Effector memory CD8-positive, alpha-beta T cell (primary cell): ENCODE results near the gene CHRNA1.

Experiments
- ATAC-seq: fragments of 150-1000 bp; cut with Tn5 transposase; replicated peaks from 2 replicates; pipeline ENCODE4 v1.10.0; 2021; ENCODE audit warnings: mild to moderate bottlenecking, moderate library complexity
- DNase-seq, 3 experiments: peaks; one replicate each; pipeline ENCODE4 v3.0.0; 2021
- H3K27ac Mint-ChIP-seq, 2 donors: one replicate each; pipeline ENCODE4 v1.8.0; 2022; ENCODE audit warnings: mild to moderate bottlenecking in 2 of 2, mixed read lengths in 2 of 2, moderate library complexity in 2 of 2
- H3K27me3 Mint-ChIP-seq, 2 donors: one replicate each; pipeline ENCODE4 v1.8.0; 2022; ENCODE audit warnings: mixed read lengths in 2 of 2
- H3K36me3 Mint-ChIP-seq: one replicate; pipeline ENCODE4 v1.8.0; 2022; ENCODE audit warnings: mild to moderate bottlenecking, moderate library complexity, mixed read lengths; ENCODE audit not compliant: insufficient read depth
- H3K4me1 Mint-ChIP-seq, 2 donors: one replicate each; pipeline ENCODE4 v1.8.0; 2022; ENCODE audit warnings: low read depth in 2 of 2, mixed read lengths in 2 of 2
- H3K4me3 Mint-ChIP-seq, 2 donors: one replicate each; pipeline ENCODE4 v1.8.0; 2022; ENCODE audit warnings: mild to moderate bottlenecking in 2 of 2, mixed read lengths in 2 of 2, moderate library complexity in 2 of 2
- H3K9me3 Mint-ChIP-seq, 2 donors: one replicate each; pipeline ENCODE4 v1.8.0; 2022; ENCODE audit warnings: mixed read lengths in 2 of 2

Gene CHRNA1

DNA sequence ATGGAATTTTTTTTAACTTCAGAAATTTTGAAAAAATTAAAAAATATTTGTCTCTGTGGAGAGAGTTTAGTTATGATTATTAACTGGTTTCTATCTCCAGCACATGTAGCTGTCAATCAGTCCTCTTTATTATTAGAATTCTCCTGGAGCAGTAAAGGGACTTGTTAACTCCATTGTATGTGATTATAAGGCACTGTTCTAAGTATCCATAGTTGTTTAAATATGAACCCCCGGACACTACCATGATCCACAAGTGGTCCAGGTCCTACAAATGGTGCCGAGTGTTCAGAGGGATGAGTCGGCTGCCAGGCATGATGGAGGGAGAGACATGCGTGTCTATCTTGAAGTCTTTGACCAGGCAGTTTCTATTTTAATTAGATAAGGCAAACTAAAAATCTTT is 492 bp downstream of the CHRNA1 start:
- ATAC-seq = no peak
- H3K4me1 Mint-ChIP-seq = no peaks in the 10 kb centered on the region
- no peak for DNase-seq
- H3K9me3 Mint-ChIP-seq = no peaks in the 10 kb centered on the region
- H3K4me3 Mint-ChIP-seq = no peak overlapping the region
- no peaks in the 10 kb centered on the region for H3K36me3 Mint-ChIP-seq
- peak overlapping the region in 1 of 2 donors; percentile 57 for H3K27ac Mint-ChIP-seq
- H3K27me3 Mint-ChIP-seq = peaks cover 28% of the 10 kb centered on the region in 2 donors

DNA sequence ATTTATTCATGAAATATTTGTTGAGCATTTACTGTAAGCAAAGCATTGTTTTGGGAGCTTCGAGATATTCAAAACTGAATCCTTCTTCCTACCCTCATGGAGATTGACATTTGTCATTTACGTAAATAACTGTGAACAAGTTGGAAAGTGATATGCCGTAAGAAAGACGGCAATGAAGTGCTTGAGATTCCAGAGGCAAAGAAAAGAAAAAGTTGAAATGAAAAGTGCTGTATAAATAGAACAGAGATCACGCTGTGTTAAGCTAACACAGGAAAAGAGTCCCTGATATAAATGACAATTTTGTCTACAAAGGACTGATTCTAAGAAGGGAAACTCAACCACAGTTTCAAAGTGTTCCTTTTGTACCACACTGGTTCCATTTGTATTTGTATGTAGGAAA is 1.8 kb downstream of the CHRNA1 start:
- Mint-ChIP-seq H3K27ac (no peak overlapping the region), H3K27me3 (peaks cover 26 to 27% of the 10 kb centered on the region in 2 donors), H3K4me3 (no peak overlapping the region), H3K9me3 (no peaks in the 10 kb centered on the region), H3K4me1 (no peaks in the 10 kb centered on the region), H3K36me3 (no peaks in the 10 kb centered on the region)
- no peak for ATAC-seq
- no peak for DNase-seq

DNA sequence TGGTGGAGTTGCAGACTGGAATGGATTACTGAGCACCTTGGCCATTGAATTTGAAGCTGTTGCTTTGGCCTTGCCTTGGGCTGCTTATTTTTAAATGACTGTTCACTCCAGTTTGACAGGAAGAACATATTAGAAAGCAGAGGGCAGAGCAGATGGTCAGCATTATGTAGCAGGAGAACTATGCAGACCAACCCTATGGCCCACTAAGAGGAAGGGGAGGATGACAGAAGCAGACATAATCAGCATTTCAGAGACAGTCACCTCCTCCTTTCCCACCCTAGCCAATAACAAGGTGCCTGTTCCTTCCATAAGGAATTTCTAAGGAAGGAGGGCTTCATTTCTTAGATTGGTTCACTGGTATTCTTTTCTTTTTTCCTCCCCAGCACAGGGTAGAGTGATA is 2.4 kb downstream of the CHRNA1 start:
- Mint-ChIP-seq H3K36me3 (no peaks in the 10 kb centered on the region), H3K27me3 (peaks cover 20 to 21% of the 10 kb centered on the region in 2 donors), H3K27ac (no peak overlapping the region), H3K4me1 (no peaks in the 10 kb centered on the region), H3K4me3 (no peak overlapping the region), H3K9me3 (no peaks in the 10 kb centered on the region)
- DNase-seq (no peak), ATAC-seq (no peak)

- Mint-ChIP-seq H3K9me3 (no peaks in the 10 kb centered on the region), H3K4me1 (no peaks in the 10 kb centered on the region), H3K4me3 (no peak overlapping the region), H3K36me3 (no peaks in the 10 kb centered on the region), H3K27ac (no peak overlapping the region), H3K27me3 (peaks cover 11 to 12% of the 10 kb centered on the region in 2 donors)
- DNase-seq (no peak), ATAC-seq (no peak)
Observed at GRCh38 chr2:174760845-174761473, 3.3 kb downstream of the CHRNA1 start.

GRCh38 chr2:174759381-174760065 is 4.7 kb downstream of the CHRNA1 start:
- DNase-seq = no peak
- Mint-ChIP-seq H3K36me3 (no peaks in the 10 kb centered on the region), H3K9me3 (no peaks in the 10 kb centered on the region), H3K27ac (no peak overlapping the region), H3K4me3 (no peak overlapping the region), H3K4me1 (no peaks in the 10 kb centered on the region), H3K27me3 (peaks cover 10% of the 10 kb centered on the region in 2 donors)
- ATAC-seq = no peak

DNA sequence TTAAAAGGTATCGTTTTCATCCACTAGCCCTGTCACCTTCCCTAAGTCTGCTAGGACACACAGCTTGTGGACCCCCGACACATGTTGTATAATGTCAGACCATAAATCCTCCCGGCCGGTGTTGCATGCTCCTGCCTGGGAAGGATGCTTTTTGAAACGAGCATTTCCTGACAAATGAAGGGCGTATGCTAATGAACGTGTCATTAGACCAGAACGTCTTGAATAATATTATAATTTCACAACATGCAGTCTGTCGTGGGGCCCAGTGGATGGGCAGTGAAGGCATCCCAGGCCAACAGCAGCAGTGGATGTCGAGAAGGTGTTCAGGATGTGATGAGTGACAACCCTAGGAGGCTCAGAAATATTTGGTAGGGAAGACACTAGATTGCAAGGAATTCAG is 7.5 kb downstream of the CHRNA1 start:
- Mint-ChIP-seq H3K27ac (no peak overlapping the region), H3K4me1 (peaks cover 9 to 12% of the 10 kb centered on the region in 2 donors), H3K27me3 (peaks cover 8 to 9% of the 10 kb centered on the region in 2 donors), H3K4me3 (no peak overlapping the region), H3K9me3 (no peaks in the 10 kb centered on the region), H3K36me3 (peaks cover 6% of the 10 kb centered on the region)
- ATAC-seq (no peak), DNase-seq (no peak)

DNA sequence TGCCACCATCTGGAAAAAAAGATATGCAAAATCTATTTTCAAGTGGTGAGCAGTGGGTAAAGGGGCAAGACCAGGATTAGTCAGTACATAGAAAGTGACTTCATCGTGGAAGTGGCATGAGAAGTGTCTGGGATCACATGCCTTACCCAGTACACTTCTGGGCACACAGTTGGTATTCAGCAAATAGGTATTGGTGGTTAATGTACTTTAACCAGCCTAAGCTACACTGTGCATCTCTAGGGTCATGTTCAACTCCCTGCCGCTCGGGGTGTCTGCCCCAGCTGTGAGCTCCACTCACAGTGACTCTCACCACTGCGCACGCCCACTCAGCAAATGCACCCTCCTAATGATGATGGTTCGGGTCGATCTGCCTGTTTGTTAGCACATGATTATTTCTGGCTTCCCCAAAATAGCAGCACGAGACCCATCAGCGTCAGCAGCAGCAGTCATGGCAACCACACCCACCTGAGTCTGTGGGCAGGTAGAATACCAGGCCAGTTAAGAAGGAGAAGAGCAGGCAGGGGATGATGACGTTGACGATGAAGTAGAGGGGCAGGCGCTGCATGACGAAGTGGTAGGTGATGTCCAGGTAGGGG is 11.1 kb downstream of the CHRNA1 start:
- peak; percentile 35 to 54 (median 42) for DNase-seq
- H3K27me3 Mint-ChIP-seq = no peaks in the 10 kb centered on the region

DNA sequence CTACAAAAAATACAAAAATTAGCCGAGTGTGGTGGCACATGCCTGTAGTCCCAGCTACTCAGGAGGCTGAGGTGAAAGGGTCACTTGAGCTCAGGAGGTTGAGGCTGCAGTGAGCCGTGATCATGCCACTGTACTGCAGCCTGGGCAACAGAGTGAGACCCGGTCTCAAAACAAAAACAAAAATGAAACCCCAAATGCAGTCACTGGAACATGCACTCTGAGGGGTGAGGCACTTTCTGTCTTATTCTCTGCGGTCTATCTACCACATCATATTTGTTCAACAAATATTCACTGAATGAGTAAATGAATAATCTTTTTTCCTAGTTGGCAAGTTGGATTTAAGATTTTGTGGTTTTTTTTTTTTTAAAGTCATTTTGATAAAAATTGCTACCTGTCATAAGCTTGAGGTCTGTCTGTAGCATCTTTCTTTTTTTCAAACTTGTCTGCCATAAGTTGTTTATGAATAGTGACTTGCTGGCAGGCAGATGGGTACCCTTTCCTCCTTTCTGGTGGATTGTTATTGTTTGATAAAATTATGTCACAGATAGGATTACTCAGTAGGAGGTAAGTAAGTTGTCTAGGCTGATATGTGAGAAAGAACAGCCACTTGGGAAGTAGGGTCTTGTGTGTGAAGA is 11.8 kb downstream of the CHRNA1 start:
- peaks cover 28 to 34% of the 10 kb centered on the region in 2 donors for H3K4me1 Mint-ChIP-seq
- no peaks in the 10 kb centered on the region for H3K9me3 Mint-ChIP-seq
- DNase-seq = peak in 2 of 3 experiments; percentile 17 to 23
- H3K4me3 Mint-ChIP-seq = peak overlapping the region; percentile 69 to 87
- H3K27ac Mint-ChIP-seq = peak overlapping the region; percentile 93 to 97
- peaks cover 8% of the 10 kb centered on the region for H3K36me3 Mint-ChIP-seq
- peak; percentile 46 for ATAC-seq
- H3K27me3 Mint-ChIP-seq = no peaks in the 10 kb centered on the region

More for the DNA sequence above, 11.1 kb downstream of the CHRNA1 start:
- Mint-ChIP-seq H3K4me1 (peaks cover 28 to 34% of the 10 kb centered on the region in 2 donors), H3K36me3 (peaks cover 8% of the 10 kb centered on the region), H3K4me3 (peak overlapping the region; percentile 69 to 87), H3K9me3 (no peaks in the 10 kb centered on the region), H3K27ac (peak overlapping the region; percentile 93 to 97)
- peak; percentile 45 for ATAC-seq

DNA sequence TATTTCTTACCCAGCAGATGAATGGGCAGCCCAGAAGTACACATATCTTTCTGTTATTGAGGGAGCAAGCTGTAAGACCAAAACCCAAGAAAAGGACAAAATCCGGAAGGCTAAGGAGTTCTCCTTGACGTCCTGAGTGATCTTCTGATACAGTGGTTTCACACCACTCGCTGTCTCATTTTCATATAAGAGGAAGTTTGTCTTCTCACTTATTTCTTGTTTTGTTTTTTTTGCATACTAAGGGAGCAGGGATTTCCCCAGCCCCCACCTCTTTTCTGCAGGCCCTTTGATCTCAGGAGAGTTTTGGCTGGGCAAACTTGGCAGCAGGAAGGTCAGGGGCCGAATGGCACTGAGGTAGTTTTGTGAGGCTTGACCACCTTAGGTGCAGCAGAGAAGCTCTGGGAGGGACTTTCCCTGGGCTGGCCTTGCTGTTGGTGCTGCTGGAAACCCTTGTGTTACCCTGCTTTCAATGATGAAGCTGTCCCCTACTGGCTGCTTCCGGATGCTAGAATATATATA is 13.3 kb downstream of the CHRNA1 start:
- Mint-ChIP-seq H3K27me3 (no peaks in the 10 kb centered on the region), H3K36me3 (peaks cover 8% of the 10 kb centered on the region), H3K4me1 (peaks cover 28 to 34% of the 10 kb centered on the region in 2 donors), H3K4me3 (peak overlapping the region; percentile 59 to 60), H3K27ac (peak overlapping the region; percentile 93 to 97), H3K9me3 (no peaks in the 10 kb centered on the region)
- ATAC-seq (peak; percentile 65), DNase-seq (peak; percentile 56 to 58 (median 58))

- ATAC-seq (no peak), DNase-seq (no peak)
- Mint-ChIP-seq H3K27me3 (no peaks in the 10 kb centered on the region), H3K27ac (peak overlapping the region; percentile 93 to 97), H3K4me3 (no peak overlapping the region), H3K4me1 (peaks cover 28 to 34% of the 10 kb centered on the region in 2 donors), H3K9me3 (no peaks in the 10 kb centered on the region), H3K36me3 (peaks cover 8% of the 10 kb centered on the region)
Observed at GRCh38 chr2:174749793-174750192, 14.5 kb downstream of the CHRNA1 start.

GRCh38 chr2:174748948-174749347 is 15.3 kb downstream of the CHRNA1 start:
- ATAC-seq (peak; percentile 24), DNase-seq (peak; percentile 66 to 77 (median 67))
- Mint-ChIP-seq H3K27ac (peak overlapping the region; percentile 64 to 93), H3K36me3 (peaks cover 8% of the 10 kb centered on the region), H3K4me1 (peaks cover 28 to 34% of the 10 kb centered on the region in 2 donors), H3K4me3 (no peak overlapping the region), H3K9me3 (no peaks in the 10 kb centered on the region), H3K27me3 (no peaks in the 10 kb centered on the region)

DNA sequence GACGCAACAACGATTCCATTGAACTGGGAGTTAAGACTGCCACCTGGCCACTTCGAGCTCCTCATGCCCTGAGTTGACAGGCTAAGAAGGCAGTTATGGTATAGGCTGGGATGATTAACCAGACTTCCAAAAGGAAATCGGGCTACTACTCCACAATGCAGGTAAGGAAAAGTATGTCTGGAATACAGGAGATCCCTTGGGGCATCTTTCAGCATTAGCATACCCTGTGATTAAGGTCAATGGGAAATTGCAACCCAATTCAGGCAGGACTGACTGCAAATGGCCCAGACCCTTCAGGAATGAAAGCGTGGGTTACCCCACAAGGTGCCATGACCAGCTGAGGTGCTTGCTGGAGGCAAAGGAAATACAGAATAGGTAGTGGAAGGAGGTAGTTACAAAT is 19.1 kb downstream of the CHRNA1 start:
- peaks cover 0 to 15% of the 10 kb centered on the region in 2 donors for H3K27me3 Mint-ChIP-seq
- ATAC-seq = no peak
- no peak overlapping the region for H3K27ac Mint-ChIP-seq

DNA sequence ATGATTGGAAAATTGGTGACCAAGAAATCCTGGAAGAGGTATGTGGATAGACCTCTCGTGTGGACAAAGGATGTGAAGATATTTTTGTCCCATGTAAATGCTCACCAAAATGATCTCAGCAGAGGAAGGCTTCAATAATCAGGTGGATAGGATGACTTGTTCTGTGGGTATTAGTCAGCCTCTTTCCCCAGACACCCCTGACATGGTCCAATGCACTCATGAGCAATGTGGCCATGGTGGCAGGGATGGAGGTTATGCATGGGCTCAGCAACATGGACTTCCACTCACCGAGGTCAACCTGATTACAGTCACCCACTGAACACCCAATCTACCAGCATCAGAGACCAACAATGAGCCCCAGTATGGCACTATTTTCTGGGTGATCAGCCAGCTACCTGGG is 20.2 kb downstream of the CHRNA1 start:
- no peak overlapping the region for H3K4me3 Mint-ChIP-seq
- peak overlapping the region in 1 of 2 donors; percentile 26 for H3K27ac Mint-ChIP-seq

More for the DNA sequence above, 19.1 kb downstream of the CHRNA1 start:
- H3K4me3 Mint-ChIP-seq = no peak overlapping the region
- H3K9me3 Mint-ChIP-seq = no peaks in the 10 kb centered on the region
- no peaks in the 10 kb centered on the region for H3K36me3 Mint-ChIP-seq
- H3K4me1 Mint-ChIP-seq = peaks cover 8 to 9% of the 10 kb centered on the region in 2 donors
- DNase-seq = no peak

More for the DNA sequence above, 20.2 kb downstream of the CHRNA1 start:
- peaks cover 0 to 2% of the 10 kb centered on the region in 2 donors for H3K4me1 Mint-ChIP-seq
- H3K9me3 Mint-ChIP-seq = no peaks in the 10 kb centered on the region
- H3K36me3 Mint-ChIP-seq = no peaks in the 10 kb centered on the region
- ATAC-seq (no peak), DNase-seq (no peak)
- peaks cover 0 to 15% of the 10 kb centered on the region in 2 donors for H3K27me3 Mint-ChIP-seq
